ENCODE data around the gene ATF4. TPM values are rescaled to one million over a fixed set of nuclear protein-coding genes. Genes with fewer than 3 reads are reported as not detected.

Gene ATF4
- total and polyA plus RNA-seq, 2 of the 13 experiments (the other 11 are each of a cell fraction or from before 2014, with no cell fraction given), result 486 to 1,297 TPM

DNA sequence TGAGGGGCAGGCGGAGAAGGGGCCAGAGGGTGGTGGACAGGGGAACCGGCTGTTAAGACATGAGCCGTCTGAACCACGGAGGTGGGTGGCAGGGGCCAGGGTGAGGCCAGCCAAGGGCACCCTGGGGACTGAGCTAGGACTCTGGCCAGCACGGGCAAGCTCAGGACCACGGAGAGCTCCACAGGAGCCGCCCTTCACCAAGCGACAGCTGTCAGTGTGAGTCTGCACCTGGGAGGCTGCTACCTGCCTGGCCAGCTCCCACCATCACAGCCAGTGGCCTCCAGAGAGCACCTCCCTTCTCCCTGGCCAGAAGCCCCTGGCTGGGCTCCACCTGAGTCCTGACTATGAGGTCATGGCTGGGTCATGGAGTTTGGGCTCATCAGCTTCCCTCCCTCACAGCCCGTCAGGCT lies 41.9 kb upstream of the ATF4 start (continued):
- TF ChIP-seq, protein P1, sequence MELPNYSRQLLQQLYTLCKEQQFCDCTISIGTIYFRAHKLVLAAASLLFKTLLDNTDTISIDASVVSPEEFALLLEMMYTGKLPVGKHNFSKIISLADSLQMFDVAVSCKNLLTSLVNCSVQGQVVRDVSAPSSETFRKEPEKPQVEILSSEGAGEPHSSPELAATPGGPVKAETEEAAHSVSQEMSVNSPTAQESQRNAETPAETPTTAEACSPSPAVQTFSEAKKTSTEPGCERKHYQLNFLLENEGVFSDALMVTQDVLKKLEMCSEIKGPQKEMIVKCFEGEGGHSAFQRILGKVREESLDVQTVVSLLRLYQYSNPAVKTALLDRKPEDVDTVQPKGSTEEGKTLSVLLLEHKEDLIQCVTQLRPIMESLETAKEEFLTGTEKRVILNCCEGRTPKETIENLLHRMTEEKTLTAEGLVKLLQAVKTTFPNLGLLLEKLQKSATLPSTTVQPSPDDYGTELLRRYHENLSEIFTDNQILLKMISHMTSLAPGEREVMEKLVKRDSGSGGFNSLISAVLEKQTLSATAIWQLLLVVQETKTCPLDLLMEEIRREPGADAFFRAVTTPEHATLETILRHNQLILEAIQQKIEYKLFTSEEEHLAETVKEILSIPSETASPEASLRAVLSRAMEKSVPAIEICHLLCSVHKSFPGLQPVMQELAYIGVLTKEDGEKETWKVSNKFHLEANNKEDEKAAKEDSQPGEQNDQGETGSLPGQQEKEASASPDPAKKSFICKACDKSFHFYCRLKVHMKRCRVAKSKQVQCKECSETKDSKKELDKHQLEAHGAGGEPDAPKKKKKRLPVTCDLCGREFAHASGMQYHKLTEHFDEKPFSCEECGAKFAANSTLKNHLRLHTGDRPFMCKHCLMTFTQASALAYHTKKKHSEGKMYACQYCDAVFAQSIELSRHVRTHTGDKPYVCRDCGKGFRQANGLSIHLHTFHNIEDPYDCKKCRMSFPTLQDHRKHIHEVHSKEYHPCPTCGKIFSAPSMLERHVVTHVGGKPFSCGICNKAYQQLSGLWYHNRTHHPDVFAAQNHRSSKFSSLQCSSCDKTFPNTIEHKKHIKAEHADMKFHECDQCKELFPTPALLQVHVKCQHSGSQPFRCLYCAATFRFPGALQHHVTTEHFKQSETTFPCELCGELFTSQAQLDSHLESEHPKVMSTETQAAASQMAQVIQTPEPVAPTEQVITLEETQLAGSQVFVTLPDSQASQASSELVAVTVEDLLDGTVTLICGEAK (IDR thresholded peaks at IDR 0.05), result no peak
- TF ChIP-seq, protein P1 (CRISPR knock-in tag; IDR thresholded peaks at IDR 0.05), result 0 out of 2 replicates have a peak, but pooled peaks have one; percentile 36
- no peak for TF ChIP-seq ZNF10 (CRISPR knock-in tag; IDR thresholded peaks at IDR 0.05; ENCODE audit: borderline replicate concordance, low read depth)
- TF ChIP-seq MEIS1 (CRISPR knock-in tag; IDR thresholded peaks at IDR 0.05; ENCODE audit: borderline replicate concordance), result peak; percentile 79; the same call in 1 of the 2 replicates
- TF ChIP-seq, protein P2, sequence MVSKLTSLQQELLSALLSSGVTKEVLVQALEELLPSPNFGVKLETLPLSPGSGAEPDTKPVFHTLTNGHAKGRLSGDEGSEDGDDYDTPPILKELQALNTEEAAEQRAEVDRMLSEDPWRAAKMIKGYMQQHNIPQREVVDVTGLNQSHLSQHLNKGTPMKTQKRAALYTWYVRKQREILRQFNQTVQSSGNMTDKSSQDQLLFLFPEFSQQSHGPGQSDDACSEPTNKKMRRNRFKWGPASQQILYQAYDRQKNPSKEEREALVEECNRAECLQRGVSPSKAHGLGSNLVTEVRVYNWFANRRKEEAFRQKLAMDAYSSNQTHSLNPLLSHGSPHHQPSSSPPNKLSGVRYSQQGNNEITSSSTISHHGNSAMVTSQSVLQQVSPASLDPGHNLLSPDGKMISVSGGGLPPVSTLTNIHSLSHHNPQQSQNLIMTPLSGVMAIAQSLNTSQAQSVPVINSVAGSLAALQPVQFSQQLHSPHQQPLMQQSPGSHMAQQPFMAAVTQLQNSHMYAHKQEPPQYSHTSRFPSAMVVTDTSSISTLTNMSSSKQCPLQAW (CRISPR knock-in tag; IDR thresholded peaks at IDR 0.05), result 0 out of 2 replicates have a peak, but pooled peaks have one; percentile 29
- TF ChIP-seq ZNF3 (CRISPR knock-in tag; IDR thresholded peaks at IDR 0.05), result no peak
- TF ChIP-seq, protein P3, sequence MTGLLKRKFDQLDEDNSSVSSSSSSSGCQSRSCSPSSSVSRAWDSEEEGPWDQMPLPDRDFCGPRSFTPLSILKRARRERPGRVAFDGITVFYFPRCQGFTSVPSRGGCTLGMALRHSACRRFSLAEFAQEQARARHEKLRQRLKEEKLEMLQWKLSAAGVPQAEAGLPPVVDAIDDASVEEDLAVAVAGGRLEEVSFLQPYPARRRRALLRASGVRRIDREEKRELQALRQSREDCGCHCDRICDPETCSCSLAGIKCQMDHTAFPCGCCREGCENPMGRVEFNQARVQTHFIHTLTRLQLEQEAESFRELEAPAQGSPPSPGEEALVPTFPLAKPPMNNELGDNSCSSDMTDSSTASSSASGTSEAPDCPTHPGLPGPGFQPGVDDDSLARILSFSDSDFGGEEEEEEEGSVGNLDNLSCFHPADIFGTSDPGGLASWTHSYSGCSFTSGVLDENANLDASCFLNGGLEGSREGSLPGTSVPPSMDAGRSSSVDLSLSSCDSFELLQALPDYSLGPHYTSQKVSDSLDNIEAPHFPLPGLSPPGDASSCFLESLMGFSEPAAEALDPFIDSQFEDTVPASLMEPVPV (CRISPR knock-in tag; IDR thresholded peaks at IDR 0.05), result no peak
- TF ChIP-seq, protein P4, sequence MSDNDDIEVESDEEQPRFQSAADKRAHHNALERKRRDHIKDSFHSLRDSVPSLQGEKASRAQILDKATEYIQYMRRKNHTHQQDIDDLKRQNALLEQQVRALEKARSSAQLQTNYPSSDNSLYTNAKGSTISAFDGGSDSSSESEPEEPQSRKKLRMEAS (IDR thresholded peaks at IDR 0.05), result no peak
- TF ChIP-seq, protein P5, sequence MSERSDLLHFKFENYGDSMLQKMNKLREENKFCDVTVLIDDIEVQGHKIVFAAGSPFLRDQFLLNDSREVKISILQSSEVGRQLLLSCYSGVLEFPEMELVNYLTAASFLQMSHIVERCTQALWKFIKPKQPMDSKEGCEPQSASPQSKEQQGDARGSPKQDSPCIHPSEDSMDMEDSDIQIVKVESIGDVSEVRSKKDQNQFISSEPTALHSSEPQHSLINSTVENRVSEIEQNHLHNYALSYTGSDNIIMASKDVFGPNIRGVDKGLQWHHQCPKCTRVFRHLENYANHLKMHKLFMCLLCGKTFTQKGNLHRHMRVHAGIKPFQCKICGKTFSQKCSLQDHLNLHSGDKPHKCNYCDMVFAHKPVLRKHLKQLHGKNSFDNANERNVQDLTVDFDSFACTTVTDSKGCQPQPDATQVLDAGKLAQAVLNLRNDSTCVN (CRISPR knock-in tag; IDR thresholded peaks at IDR 0.05; ENCODE audit: borderline replicate concordance), result peak; percentile 89
- TF ChIP-seq NFE2L1 (CRISPR knock-in tag; IDR thresholded peaks at IDR 0.05; ENCODE audit: borderline replicate concordance), result no peak
- TF ChIP-seq, protein P6, sequence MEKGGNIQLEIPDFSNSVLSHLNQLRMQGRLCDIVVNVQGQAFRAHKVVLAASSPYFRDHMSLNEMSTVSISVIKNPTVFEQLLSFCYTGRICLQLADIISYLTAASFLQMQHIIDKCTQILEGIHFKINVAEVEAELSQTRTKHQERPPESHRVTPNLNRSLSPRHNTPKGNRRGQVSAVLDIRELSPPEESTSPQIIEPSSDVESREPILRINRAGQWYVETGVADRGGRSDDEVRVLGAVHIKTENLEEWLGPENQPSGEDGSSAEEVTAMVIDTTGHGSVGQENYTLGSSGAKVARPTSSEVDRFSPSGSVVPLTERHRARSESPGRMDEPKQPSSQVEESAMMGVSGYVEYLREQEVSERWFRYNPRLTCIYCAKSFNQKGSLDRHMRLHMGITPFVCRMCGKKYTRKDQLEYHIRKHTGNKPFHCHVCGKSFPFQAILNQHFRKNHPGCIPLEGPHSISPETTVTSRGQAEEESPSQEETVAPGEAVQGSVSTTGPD (CRISPR knock-in tag; IDR thresholded peaks at IDR 0.05), result no peak
- no peak for TF ChIP-seq ZNF354B (CRISPR knock-in tag; IDR thresholded peaks at IDR 0.05)
- TF ChIP-seq ZNF883 (CRISPR knock-in tag; IDR thresholded peaks at IDR 0.05; ENCODE audit: not compliant biosample characterization), result peak; percentile 62
- no peak for TF ChIP-seq PAX8 (CRISPR knock-in tag; IDR thresholded peaks at IDR 0.05; ENCODE audit: borderline replicate concordance)

All from HepG2 (cell line).